ENCODE results near the gene EVL. TPM values are rescaled to one million over a fixed set of nuclear protein-coding genes. Genes with fewer than 3 reads are reported as not detected.

Gene EVL
- total and polyA plus RNA-seq, 12 donors: 26.0 to 79.4 (median 47.6) TPM

- WGBS, 2 donors: 95 to 96% methylated on average over 3 of the region's 3 CpGs
- intact Hi-C loops (cut with DNase I): no loop called here
Measured at GRCh38 chr14:100039903-100040302, 25.3 kb upstream of the EVL start.

GRCh38 chr14:100041271-100041670 is 24.0 kb upstream of the EVL start:
- Histone ChIP-seq H3K4me1 (peaks cover 0 to 28% (median 6%) of the 10 kb centered on the region in 9 donors), H3K4me3 (no peak overlapping the region), H3K36me3 (no peaks in the 10 kb centered on the region), H3K27ac (no peak overlapping the region), H3K27me3 (no peaks in the 10 kb centered on the region), H3K9me3 (no peaks in the 10 kb centered on the region)
- no peak for TF ChIP-seq CTCF (IDR thresholded peaks at IDR 0.05)
- DNase-seq (no peak), ATAC-seq (no peak)
- intact Hi-C loops (cut with DNase I): no loop called here
- 88 to 90% methylated on average over 2 of the region's 2 CpGs for WGBS, 2 donors

More at GRCh38 chr14:100039903-100040302, 25.3 kb upstream of the EVL start:
- ATAC-seq: no peak
- TF ChIP-seq CTCF (IDR thresholded peaks at IDR 0.05): no peak
- DNase-seq: no peak
- Histone ChIP-seq H3K36me3 (no peaks in the 10 kb centered on the region), H3K4me1 (peaks cover 0 to 28% (median 6%) of the 10 kb centered on the region in 9 donors), H3K4me3 (no peak overlapping the region), H3K9me3 (no peaks in the 10 kb centered on the region), H3K27ac (no peak overlapping the region), H3K27me3 (no peaks in the 10 kb centered on the region)

GRCh38 chr14:100042286-100042685 is 22.9 kb upstream of the EVL start:
- Histone ChIP-seq H3K27ac (no peak overlapping the region), H3K4me3 (no peak overlapping the region), H3K4me1 (peaks cover 0 to 25% (median 2%) of the 10 kb centered on the region in 9 donors), H3K9me3 (no peaks in the 10 kb centered on the region), H3K36me3 (no peaks in the 10 kb centered on the region), H3K27me3 (no peaks in the 10 kb centered on the region)
- DNase-seq: no peak
- no peak for TF ChIP-seq CTCF (IDR thresholded peaks at IDR 0.05)
- 69 to 71% methylated on average over 6 of the region's 6 CpGs for WGBS, 2 donors
- intact Hi-C loops (cut with DNase I): no loop called here
- ATAC-seq: peak in 2 of 8 donors; percentile 34 to 51

GRCh38 chr14:100045642-100046344 is 19.4 kb upstream of the EVL start:
- Histone ChIP-seq H3K4me1 (peaks cover 0 to 21% (median 0%) of the 10 kb centered on the region in 9 donors), H3K36me3 (no peaks in the 10 kb centered on the region), H3K4me3 (no peak overlapping the region), H3K27me3 (no peaks in the 10 kb centered on the region), H3K9me3 (no peaks in the 10 kb centered on the region), H3K27ac (no peak overlapping the region)
- WGBS, 2 donors: 67 to 74% methylated on average over 4 of the region's 4 CpGs
- no peak for TF ChIP-seq CTCF (IDR thresholded peaks at IDR 0.05)
- intact Hi-C loops (cut with DNase I): no loop called here
- DNase-seq (no peak), ATAC-seq (no peak)

Measured in heart right ventricle (tissue), 16 donors.